Measurements from ENCODE around the gene KRT2.

KRT2 gene

DNA sequence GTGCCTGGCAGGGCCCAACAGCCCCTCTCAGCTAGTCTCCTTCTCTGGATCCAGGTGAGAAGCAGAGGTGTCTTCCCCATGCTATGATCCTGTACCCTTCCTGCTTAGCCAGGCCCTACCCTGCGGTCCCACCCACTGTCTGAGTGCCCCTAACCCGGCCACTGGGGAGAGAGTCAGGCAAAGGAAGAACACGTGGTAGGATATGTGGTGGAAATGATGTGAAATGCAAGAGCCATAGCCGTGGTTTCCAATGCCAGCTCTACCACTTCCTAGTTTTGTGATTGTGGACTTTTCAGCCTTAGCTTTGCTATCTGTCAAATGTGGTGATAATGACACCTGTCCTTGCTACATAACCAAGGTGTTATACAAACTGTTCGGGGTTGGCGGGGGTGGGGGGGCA, 15.8 kb downstream of the KRT2 start:
- DNase-seq: no peak

- no peak for DNase-seq
These were observed 17.6 kb downstream of the KRT2 start for GRCh38 chr12:52634266-52635056.

GRCh38 chr12:52633383-52633782, 18.6 kb downstream of the KRT2 start:
- no peak for DNase-seq

DNA sequence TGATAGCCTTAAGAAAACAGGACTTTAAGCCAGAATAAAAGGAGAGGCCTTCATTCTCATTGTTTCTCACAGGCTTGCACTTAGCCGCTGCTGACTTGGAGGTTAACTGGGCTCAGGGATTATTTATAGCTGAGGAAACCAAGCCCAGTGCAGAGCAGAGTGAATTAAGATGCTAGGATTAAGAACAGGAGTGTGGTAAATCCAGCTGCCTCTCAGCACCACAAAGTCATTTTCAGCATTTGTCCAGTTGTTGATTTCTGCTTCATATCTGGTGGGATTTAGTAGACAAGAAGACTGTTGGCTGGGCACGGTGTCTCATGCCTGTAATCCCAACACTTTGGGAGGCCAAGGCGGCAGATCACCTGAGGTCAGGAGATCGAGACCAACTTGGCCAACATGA, 19.4 kb downstream of the KRT2 start:
- DNase-seq: no peak

GRCh38 chr12:52631676-52632459, 20.1 kb downstream of the KRT2 start:
- no peak for DNase-seq

DNA sequence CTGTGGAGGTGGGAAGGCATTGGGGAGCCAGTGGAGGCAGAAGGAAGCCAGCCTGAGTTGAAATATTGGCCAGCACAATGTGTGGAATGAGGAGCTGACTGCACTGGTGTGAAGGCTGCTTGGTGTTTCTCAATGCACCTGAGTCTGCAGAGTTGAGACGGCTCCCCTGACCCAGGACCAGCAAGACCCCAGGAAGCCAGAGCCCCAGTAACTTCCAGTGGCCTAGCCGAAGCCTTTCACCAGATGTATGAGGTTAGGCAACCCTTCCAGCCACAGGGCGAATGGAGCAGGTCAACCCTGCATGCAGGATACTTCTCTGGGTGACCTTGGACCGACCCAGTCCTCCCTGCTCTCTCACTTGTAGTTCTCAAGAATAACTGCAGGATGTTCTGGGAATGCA, 20.7 kb downstream of the KRT2 start:
- DNase-seq: no peak

DNA sequence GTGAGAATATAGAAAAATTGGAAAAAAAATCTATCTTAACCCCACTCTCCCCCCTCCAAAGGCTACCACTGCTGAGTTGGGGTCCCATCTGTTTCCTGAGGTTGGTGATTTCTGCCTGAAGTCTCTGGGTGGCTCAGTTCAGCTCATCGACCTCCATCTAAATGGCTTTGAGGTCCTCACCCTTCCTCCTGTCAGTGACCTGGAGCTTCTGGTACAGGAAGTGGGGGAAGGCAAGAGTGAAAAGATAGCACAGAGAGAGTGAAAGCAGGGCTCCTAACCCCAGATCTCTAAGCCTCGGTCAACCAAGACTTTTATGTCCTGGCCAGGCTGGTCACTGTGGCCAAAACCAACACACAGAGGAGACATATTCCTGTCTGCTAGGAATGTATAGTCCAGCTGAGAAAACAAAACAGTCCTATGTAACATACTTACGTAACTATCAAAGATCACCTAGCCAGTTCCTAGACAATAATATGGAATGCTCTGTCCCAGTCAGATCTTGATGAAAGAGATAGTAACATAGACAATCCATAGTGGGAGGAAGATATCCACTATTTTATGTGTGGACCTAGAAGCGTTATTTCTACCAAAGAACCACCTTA, 21.3 kb downstream of the KRT2 start:
- DNase-seq: no peak

DNA sequence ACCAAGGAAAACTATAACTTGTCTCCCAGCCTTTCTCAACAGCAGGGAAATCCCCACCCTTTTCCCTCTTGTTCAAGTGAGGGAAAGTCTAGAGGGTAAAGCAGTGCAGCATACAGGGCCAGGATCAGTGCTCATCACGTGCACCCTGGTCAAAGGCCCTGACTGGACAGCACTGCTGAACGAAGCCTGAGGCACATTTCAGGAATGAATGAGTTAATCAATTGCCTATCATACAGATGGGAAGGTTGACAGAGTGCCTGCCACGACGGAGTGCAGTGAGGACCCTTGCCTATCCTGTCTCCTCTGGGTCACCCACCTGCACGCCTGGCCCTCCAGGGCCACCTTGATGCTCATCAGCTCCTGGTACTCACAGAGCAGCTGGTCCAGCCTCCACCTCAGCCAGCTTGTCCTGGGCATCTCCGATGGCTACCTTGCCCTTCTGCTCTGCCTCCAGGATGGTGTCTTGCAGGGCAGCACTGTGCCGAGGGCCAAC, 22.0 kb downstream of the KRT2 start:
- no peak for DNase-seq

GRCh38 chr12:52629281-52630007, 22.6 kb downstream of the KRT2 start:
- no peak for DNase-seq

DNA sequence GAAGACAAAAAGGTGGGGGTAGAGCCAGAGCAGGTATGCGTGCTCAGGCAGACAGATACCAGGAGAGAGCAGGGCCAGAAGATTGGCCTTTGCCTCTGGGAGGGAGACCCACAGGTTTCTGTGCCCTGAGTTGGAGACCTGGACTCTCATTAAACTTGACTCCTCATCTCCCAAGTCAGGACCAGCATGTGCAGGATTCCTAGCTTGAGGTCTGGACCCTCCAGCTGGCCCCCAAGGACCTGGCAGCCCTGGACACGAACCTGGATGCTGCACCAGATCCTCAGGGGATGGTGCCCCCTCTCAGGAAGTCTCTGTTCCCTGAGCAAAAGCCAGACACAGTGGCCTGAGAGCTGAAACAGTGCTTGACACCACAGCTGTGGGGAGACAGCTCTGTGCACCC, 23.2 kb downstream of the KRT2 start:
- no peak for DNase-seq

GRCh38 chr12:52628111-52628507, 23.9 kb downstream of the KRT2 start:
- DNase-seq: no peak

GRCh38 chr12:52627395-52628110, 24.5 kb downstream of the KRT2 start:
- no peak for DNase-seq

DNA sequence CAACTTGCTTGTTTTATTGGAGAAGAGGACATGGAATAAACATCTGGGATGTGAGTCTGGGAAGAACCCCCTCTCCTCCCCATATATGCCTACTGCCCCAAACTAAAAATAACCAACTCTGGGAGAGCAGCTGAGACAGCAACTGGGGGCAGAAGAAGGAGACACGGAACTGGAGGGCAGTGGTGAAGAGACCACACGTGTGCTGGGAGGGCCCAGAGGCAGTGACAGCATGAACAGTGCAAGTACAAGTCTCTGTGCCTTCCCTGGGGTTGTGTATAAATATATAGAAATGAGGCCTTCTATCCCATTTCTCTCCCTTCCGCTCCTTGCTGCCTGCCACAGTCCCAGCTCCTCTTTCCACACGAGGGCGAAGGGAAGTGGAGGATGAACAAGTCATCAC, 29.7 kb downstream of the KRT2 start:
- DNase-seq: no peak

DNA sequence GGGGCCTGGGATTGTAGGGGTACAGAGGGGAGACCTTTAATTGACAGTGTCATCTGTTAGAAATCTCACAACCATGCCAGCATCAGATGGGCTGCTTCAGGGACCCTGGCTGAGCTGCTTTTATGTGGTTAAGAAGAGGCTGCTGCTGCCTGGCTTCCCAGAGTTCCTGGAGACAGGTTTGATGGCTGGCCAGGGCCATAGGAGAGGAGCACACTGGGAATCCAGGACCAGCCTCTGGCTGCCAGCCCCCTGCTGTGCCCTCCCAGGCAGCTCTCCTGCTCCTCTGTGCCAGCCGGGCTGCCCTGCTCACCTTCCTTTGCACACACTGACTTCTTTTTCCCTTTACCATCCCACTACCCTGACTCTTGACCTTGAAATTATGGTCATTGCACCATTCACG, 33.1 kb downstream of the KRT2 start:
- no peak for DNase-seq

DNA sequence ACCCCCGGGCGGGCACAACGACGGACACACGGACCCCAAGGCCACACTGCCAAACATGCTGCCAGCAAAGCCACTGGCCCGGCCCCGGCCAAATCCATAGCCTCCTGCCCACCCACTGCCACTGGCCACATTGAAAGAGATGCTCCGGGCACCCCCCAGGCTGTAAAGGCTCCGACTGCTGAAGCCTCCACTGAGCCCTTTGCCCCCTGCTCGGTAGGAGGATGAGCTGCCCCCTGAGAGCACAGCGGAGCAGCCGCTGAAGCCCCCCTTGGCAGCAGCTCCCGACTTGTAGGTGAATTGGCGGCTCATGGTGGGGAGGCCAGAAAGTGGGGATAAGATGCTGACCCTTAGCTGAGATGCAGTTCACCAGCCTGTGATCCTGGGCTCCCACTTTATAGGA, 33.8 kb downstream of the KRT2 start, which contains the start of gene KRT73:
Gene KRT73 (minus strand): TSS at position 344 of the 400 bp plus-strand sequence. CDS start 35 bp downstream, at position 309.
- no peak for DNase-seq

DNA sequence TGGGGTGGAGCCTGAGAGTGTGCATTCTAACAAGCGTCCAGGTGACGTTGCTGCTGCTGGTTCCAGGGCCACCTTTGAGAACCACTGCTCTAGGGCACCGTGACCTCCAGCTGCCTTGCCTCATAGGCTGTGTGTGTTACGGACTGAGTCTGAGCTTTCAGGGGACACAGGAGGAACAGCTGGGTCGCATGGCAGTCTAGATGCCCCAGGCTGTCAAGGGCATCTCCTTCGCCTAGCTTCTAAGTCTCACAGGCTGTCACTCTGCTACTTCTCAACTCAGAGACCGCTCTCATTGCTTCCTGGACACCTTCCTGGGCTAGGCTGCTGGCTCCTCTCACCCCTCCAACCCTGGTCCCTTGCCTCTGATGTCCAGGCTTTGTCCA, 34.6 kb downstream of the KRT2 start:
- DNase-seq: no peak

GRCh38 chr12:52616680-52617402, 35.2 kb downstream of the KRT2 start:
- no peak for DNase-seq

DNA sequence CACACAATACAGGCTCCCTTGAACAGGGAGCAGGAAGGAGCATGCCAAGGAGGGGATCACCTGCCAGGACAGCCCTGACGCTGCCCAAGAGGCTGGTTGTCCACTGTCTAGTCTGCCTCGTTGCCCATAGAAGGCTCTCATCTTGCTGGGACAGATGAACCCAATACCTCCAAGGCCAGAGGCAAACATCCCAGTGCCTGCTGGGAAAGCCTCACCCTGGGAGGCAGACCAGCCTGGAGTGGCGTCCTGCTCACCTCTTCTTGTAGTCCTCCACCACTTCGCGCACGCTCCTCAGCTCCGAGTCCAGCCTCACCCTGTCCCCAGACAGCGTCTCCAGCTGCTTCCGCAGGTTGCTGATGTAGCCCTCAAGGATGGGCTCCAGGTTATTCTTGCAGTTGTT, 36.1 kb downstream of the KRT2 start:
- no peak for DNase-seq

- DNase-seq: no peak
These were observed 36.7 kb downstream of the KRT2 start for GRCh38 chr12:52615208-52615868.

- DNase-seq: no peak
These were observed 37.4 kb downstream of the KRT2 start for GRCh38 chr12:52614381-52615207.
